GM21529 (cell line): ENCODE results near the gene CREB3L1.

Source experiments
- ATAC-seq: cut with Tn5 transposase; IDR thresholded peaks from one replicate; pipeline ENCODE4 v1.9.1; 2021; ENCODE audit not compliant: unreplicated experiment

Gene CREB3L1

GRCh38 chr11:46272816-46273427 is 4.5 kb upstream of the CREB3L1 start:
- no peak for ATAC-seq

DNA sequence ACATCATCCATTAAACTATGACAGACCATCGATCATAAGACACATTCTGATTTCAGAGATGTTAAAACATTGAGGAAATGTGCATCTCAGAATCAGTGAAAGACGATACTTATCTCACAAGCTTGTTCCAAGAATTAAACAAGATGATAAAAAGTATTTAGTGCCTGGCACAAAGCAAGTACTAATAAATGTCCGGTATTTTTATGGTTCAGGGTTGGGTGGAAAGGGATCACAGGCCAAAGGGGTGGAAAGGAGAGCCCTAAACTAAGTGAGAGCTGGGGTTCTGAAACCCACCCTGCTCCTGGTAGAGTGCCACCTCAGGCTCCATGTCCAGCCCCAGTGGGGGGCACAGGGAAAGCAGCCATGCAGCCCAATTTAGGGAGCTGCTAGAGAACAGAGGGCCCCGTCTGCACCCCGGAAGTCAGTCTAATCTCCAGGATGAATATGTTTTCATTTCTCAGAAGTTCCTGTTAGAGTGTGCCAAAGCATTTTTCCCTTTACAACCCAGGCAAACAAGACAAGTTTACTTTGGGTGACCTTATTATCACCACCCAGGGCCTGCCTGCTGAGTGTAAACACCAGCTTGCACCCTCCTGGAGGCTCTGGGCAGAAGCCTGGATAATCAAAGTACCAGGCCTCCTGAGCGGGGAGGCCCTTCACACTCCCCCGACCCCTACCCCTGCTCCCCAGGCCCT is 3.8 kb upstream of the CREB3L1 start:
- ATAC-seq = no peak

DNA sequence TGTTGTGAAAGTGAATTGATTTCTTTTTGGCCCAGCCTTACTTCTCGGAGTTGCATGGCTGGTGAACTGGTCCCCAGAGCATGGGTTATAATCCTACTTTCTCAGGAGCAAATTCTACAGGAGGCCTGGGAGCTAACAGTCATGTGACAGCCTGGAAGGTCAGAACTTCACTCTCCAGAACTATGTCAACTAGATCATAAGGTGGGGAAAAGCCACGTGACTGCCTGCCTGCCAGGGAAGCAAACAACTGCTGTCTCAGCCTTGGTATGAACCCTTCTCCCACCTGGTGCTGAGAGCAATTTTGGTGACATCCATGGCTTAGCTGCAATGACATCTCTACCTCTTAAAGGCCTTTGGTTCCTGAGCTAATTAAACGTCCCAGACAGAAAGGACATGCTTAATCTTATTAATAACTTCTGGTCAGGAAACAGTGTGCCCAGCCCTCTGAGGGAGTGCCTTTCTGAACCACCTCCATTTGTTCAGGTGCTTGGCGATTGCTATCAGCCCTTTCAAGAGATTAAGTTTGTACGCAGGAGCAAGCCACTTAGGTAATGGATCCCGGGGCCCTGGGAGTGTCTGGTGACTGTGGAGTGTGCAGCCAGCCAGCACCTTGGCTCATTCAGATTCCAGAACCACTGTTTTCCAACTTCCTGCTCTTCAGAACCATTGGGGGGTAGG is 1.4 kb upstream of the CREB3L1 start:
- ATAC-seq = no peak

GRCh38 chr11:46277313-46277621 is 195 bp upstream of the CREB3L1 start:
- no peak for ATAC-seq

- no peak for ATAC-seq
Measured at GRCh38 chr11:46278387-46279125, 1.1 kb downstream of the CREB3L1 start.

GRCh38 chr11:46279126-46280099 is 2.0 kb downstream of the CREB3L1 start:
- ATAC-seq = no peak

GRCh38 chr11:46280706-46281105 is 3.2 kb downstream of the CREB3L1 start:
- ATAC-seq = no peak

DNA sequence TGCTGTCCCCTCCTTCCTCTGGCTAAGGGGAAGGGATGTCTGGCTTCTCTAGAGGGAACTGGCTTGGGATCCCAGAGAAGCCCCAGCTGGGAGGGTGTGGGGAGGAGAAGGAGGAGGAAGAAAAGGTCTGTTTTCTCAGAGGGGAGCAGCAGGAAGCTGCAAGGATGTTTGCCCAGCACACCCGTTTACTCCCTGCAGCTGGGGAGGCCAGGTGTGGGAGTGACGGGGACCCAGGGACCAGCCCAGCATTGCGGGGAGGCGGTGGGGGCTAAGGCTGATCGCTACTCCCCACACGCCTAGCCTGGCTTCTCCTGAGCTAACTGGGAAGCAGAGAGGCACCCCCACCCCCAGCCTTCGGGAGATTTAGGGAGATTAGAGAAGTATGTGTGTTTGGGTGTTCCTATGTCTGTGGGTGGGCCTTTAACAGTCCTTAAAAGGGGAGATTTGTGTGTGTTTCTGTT is 3.9 kb downstream of the CREB3L1 start:
- no peak for ATAC-seq

GRCh38 chr11:46285173-46285572 is 7.7 kb downstream of the CREB3L1 start:
- no peak for ATAC-seq

DNA sequence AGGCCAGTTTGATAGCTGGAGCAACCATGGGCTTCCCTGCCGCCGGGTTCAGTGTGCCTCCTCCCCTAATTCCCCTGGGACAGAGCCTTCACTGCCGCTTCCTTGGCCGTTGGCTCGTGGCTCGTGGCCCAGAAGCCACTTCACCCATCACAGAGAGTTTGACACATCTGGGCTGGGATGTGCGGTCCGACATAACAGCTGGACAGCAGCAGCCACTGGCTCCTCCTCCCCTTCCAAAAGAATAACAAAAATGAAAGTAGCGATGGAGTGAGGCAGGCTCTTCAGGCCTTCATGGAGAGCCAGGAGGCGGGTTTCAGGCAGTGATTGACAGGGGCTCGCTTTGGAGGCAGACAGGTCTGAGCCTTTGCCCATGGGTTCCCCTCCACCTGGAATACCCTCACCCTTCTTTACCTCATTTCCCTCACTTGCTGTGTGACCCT is 8.2 kb downstream of the CREB3L1 start:
- ATAC-seq = no peak

DNA sequence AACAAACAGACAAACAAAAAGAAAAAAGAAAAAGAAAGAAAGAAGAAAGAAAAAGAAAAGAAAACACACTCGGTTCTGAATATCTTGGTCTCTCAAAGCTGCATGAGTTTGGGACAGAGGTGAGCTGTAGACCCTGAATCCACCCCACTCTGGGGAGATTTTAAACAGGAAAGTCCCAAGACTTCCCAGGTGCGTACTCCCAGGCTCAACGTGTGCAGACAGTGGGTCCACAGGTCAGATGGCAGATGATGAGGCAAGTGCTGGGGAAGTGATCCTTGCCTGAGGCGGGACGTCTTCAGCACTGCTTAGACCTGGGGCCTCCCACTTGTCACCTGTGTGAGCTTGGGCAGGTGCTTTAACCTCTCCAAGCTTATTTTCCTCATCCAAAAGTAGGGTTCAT is 9.3 kb downstream of the CREB3L1 start:
- no peak for ATAC-seq

DNA sequence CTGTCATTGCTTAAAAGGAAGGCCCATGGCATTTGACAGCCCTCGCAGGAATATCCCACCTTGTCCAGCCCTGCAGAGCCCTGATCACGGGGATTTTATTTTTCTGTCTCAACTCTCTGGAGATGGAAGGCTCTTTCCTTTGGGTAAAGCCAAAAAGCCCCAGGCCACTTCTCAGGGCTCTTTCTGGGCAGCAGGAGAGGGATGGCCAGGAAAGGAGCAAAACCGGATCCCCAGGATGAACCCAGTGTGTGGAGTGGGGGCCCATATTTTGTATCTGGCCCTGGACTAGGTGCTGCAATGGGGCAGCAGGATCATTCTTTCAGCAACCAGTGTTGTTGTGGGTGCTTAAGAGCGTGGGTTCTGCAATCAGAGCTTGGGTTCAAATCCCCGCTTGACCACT is 11.0 kb downstream of the CREB3L1 start:
- ATAC-seq = no peak

DNA sequence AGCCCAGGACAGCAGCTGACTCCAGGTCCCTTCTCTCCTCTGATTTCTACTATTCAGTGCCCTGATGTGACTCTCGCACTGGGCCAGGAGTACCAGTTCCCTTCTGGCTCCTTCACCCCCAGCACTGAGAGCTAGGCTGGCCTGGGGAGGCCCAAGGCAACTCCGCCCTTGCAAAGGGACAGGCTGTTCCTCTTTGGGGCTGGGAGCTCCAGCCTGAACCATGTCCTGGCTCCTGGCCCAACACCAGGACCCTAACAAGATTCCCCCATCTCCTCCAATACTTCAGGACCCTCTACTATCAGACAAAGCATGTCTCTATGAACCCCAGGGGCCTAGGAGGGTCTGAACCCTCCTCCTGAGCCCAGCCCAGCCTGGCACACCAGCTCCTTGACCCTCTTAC is 12.5 kb downstream of the CREB3L1 start:
- ATAC-seq = no peak

- ATAC-seq = no peak
Measured at GRCh38 chr11:46290598-46291309, 13.3 kb downstream of the CREB3L1 start.

GRCh38 chr11:46291441-46292150 is 14.1 kb downstream of the CREB3L1 start:
- ATAC-seq = no peak

- ATAC-seq = no peak
Measured at GRCh38 chr11:46293066-46293465, 15.6 kb downstream of the CREB3L1 start.

DNA sequence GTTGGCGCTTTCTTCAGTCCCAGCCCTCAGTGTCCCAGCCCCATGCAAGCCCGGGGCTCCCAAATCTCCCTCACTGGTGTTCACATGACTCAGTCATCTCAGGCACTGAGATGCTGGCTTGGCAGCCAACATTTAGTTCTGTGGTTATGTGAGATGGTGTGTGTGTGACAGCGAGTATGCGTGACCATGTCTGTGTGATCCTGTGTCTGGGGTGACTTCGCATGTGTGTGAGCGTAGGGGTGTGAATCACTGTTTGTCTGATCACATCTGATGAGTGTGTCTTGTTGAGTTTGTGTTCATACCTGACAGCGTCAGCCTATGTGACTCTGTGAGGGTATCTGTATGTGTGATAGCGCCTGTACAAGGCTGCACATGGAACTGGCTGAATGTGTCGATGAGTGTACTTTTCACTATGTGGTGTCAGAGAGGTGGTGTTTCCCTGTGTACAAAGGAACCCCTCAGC is 16.2 kb downstream of the CREB3L1 start:
- no peak for ATAC-seq

DNA sequence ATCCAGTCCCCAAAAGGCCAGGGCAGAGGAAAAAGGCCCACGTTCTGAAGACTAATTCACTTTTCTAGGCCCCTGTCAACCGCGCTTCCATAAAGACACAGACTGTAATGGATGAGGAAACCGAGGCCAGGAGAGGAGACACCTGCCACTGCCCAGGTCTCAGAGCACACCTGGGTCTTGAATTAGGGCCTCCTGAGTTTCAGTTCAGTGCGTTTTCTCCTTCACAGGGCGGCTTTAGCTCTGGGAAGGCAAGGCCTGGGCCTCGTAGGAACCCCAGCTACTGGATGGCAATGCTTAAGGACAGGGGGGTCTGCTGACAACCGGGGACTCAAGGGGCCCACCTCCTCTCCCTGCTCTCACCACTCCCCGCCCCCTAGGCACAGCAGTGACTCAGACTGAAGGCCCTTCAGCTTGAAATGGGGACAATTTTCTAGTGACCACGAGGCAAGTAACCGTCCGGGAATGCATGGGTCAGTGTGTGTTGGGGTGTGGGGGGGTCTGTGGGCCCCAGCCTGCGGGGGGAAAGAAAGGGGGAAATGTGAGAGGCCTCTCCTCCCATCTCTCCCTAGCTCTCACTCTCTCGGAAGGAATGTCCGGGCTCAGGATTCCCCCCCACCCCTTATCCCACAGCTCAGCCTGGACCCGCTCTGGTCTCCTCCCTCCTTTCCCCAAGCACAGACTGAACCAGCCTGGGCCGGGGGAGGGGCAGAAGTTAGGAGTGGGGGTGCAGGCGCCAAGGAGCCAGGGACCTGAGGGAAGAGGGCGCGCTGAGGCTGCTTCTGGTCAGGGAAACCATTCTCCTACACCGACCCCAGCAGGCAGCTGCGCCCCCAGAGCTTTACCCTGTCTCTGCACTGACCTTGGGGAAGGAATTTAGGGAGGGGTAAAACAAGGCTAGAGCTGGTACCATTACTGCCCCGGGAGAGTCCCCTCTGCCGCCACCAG is 17.2 kb downstream of the CREB3L1 start:
- ATAC-seq = no peak
